ENCODE measurements around the gene PRR29.

DNA sequence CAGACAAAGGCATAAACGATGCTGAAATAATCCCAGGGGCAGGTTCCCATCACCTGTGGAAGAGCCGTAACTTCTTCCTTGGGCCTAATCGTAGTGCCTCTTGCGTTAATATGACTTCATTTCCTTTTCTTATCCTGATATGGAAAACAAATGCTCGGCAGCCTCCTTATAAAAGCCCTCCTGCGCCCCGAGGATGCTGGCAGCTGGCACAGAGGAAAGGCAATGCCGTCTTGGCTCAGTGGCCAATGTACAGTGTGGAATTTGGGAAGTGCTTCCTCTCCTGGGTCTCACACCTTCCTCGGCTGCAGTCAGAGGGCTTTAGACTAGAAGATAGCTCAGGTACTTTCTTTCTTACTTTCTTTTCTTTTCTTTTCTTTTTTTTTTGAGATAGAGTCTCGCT, 28.9 kb upstream of the PRR29 start:
- TF ChIP-seq CTCF (conservative IDR thresholded peaks at IDR 0.05; ENCODE audit: low read length), result no peak
- no peak for TF ChIP-seq EZH2phosphoT487 (IDR thresholded peaks at IDR 0.05; ENCODE audit: borderline replicate concordance, low read depth, low read length)
